ENCODE data around the gene BLNK.

The BLNK gene

GRCh38 chr10:96261930-96262329 is 9.4 kb downstream of the BLNK start:
- no peak overlapping the region for H2BK5ac ChIP-seq (ENCODE audit: low read length)
- no peak overlapping the region for H3K4me3 ChIP-seq (ENCODE audit: low read length in 2 of 2)
- DNase-seq (ENCODE audit: low spot score) = no peak
- no peak overlapping the region for H3K4me2 ChIP-seq (ENCODE audit: insufficient read depth, low read length, poor library complexity, severe bottlenecking)
- H3K14ac ChIP-seq (ENCODE audit: low read length) = no peak overlapping the region
- no peak overlapping the region for H2BK120ac ChIP-seq (ENCODE audit: low read depth, low read length)
- no peak overlapping the region for H2BK15ac ChIP-seq (ENCODE audit: low read length)
- no peak overlapping the region for H3K4ac ChIP-seq (ENCODE audit: low read length)
- H4K91ac ChIP-seq (ENCODE audit: low read depth, low read length, poor library complexity) = no peak overlapping the region
- peaks cover 0 to 6% of the 10 kb centered on the region in 2 donors for H3K4me1 ChIP-seq (ENCODE audit: control insufficient read depth in 2 of 2, insufficient read depth in 1 of 2, low read depth in 1 of 2, low read length in 2 of 2)
- no peak overlapping the region for H2AFZ ChIP-seq (ENCODE audit: low read length)
- H3K27me3 ChIP-seq (ENCODE audit: control insufficient read depth in 3 of 3, insufficient read depth in 3 of 3, low read depth in 1 of 3, low read length in 3 of 3) = no peaks in the 10 kb centered on the region
- no peaks in the 10 kb centered on the region for H3K9me3 ChIP-seq (replicated peaks in 1 of 2; ENCODE audit: control insufficient read depth in 2 of 2, insufficient read depth in 1 of 2, low read depth in 1 of 2, low read length in 2 of 2)
- H3K79me1 ChIP-seq (ENCODE audit: low read depth, low read length) = no peaks in the 10 kb centered on the region
- H4K8ac ChIP-seq (ENCODE audit: low read depth, low read length) = no peak overlapping the region
- WGBS, 2 donors (ENCODE audit: extremely low coverage in 2 of 2, insufficient read length in 2 of 2, insufficient replicate concordance in 1 of 2) = no CpG with 5 or more reads among the region's 3 CpGs
- H3K9ac ChIP-seq (ENCODE audit: low read depth, low read length, poor library complexity) = no peak overlapping the region
- H3K36me3 ChIP-seq (replicated peaks in 1 of 2; ENCODE audit: control insufficient read depth in 2 of 2, insufficient read depth in 2 of 2, low read length in 2 of 2) = no peaks in the 10 kb centered on the region
- H3K27ac ChIP-seq (replicated peaks; ENCODE audit: low read length) = no peak overlapping the region
- no peak overlapping the region for H3K18ac ChIP-seq (ENCODE audit: low read length)
- H3K23ac ChIP-seq (ENCODE audit: low read depth, low read length, poor library complexity) = no peak overlapping the region
- H2AK5ac ChIP-seq (ENCODE audit: low read depth, low read length) = no peak overlapping the region
- H2BK12ac ChIP-seq (ENCODE audit: low read length) = no peak overlapping the region

- Histone ChIP-seq H3K23ac (ENCODE audit: low read depth, low read length, poor library complexity) (no peak overlapping the region), H2BK12ac (ENCODE audit: low read length) (no peak overlapping the region), H3K4ac (ENCODE audit: low read length) (no peak overlapping the region), H4K8ac (ENCODE audit: low read depth, low read length) (no peak overlapping the region), H3K27ac (replicated peaks; ENCODE audit: low read length) (no peak overlapping the region), H2AFZ (ENCODE audit: low read length) (no peak overlapping the region), H3K4me1 (ENCODE audit: control insufficient read depth in 2 of 2, insufficient read depth in 1 of 2, low read depth in 1 of 2, low read length in 2 of 2) (peaks cover 0 to 6% of the 10 kb centered on the region in 2 donors), H3K4me2 (ENCODE audit: insufficient read depth, low read length, poor library complexity, severe bottlenecking) (no peak overlapping the region), H3K9ac (ENCODE audit: low read depth, low read length, poor library complexity) (no peak overlapping the region), H3K9me3 (replicated peaks in 1 of 2; ENCODE audit: control insufficient read depth in 2 of 2, insufficient read depth in 1 of 2, low read depth in 1 of 2, low read length in 2 of 2) (no peaks in the 10 kb centered on the region), H3K14ac (ENCODE audit: low read length) (no peak overlapping the region), H2BK15ac (ENCODE audit: low read length) (no peak overlapping the region), H4K91ac (ENCODE audit: low read depth, low read length, poor library complexity) (no peak overlapping the region), H2BK120ac (ENCODE audit: low read depth, low read length) (no peak overlapping the region), H2BK5ac (ENCODE audit: low read length) (no peak overlapping the region), H3K4me3 (ENCODE audit: low read length in 2 of 2) (no peak overlapping the region), H3K79me1 (ENCODE audit: low read depth, low read length) (no peaks in the 10 kb centered on the region), H3K27me3 (ENCODE audit: control insufficient read depth in 3 of 3, insufficient read depth in 3 of 3, low read depth in 1 of 3, low read length in 3 of 3) (no peaks in the 10 kb centered on the region), H3K36me3 (replicated peaks in 1 of 2; ENCODE audit: control insufficient read depth in 2 of 2, insufficient read depth in 2 of 2, low read length in 2 of 2) (no peaks in the 10 kb centered on the region), H2AK5ac (ENCODE audit: low read depth, low read length) (no peak overlapping the region), H3K18ac (ENCODE audit: low read length) (no peak overlapping the region)
- no peak for DNase-seq (ENCODE audit: low spot score)
- WGBS, 2 donors (ENCODE audit: extremely low coverage in 2 of 2, insufficient read length in 2 of 2, insufficient replicate concordance in 1 of 2) = no CpG with 5 or more reads among the region's 2 CpGs
Observed at GRCh38 chr10:96261132-96261531, 10.2 kb downstream of the BLNK start.

- H3K36me3 ChIP-seq (replicated peaks in 1 of 2; ENCODE audit: control insufficient read depth in 2 of 2, insufficient read depth in 2 of 2, low read length in 2 of 2) = no peaks in the 10 kb centered on the region
- H2BK15ac ChIP-seq (ENCODE audit: low read length) = no peak overlapping the region
- no peaks in the 10 kb centered on the region for H3K9me3 ChIP-seq (replicated peaks in 1 of 2; ENCODE audit: control insufficient read depth in 2 of 2, insufficient read depth in 1 of 2, low read depth in 1 of 2, low read length in 2 of 2)
- no peak overlapping the region for H3K23ac ChIP-seq (ENCODE audit: low read depth, low read length, poor library complexity)
- no peak overlapping the region for H2BK120ac ChIP-seq (ENCODE audit: low read depth, low read length)
- H3K18ac ChIP-seq (ENCODE audit: low read length) = no peak overlapping the region
- no peak overlapping the region for H3K27ac ChIP-seq (replicated peaks; ENCODE audit: low read length)
- no peak overlapping the region for H4K8ac ChIP-seq (ENCODE audit: low read depth, low read length)
- no peak overlapping the region for H3K4me3 ChIP-seq (ENCODE audit: low read length in 2 of 2)
- no peak overlapping the region for H2AFZ ChIP-seq (ENCODE audit: low read length)
- no peak overlapping the region for H3K14ac ChIP-seq (ENCODE audit: low read length)
- H3K27me3 ChIP-seq (ENCODE audit: control insufficient read depth in 3 of 3, insufficient read depth in 3 of 3, low read depth in 1 of 3, low read length in 3 of 3) = peaks cover 0 to 6% (median 0%) of the 10 kb centered on the region in 3 experiments
- H3K4ac ChIP-seq (ENCODE audit: low read length) = no peak overlapping the region
- no peaks in the 10 kb centered on the region for H3K79me1 ChIP-seq (ENCODE audit: low read depth, low read length)
- H4K91ac ChIP-seq (ENCODE audit: low read depth, low read length, poor library complexity) = no peak overlapping the region
- no peak overlapping the region for H3K9ac ChIP-seq (ENCODE audit: low read depth, low read length, poor library complexity)
- H2AK5ac ChIP-seq (ENCODE audit: low read depth, low read length) = no peak overlapping the region
- WGBS, 2 donors (ENCODE audit: extremely low coverage in 2 of 2, insufficient read length in 2 of 2, insufficient replicate concordance in 1 of 2) = no CpG with 5 or more reads among the region's 3 CpGs
- no peak overlapping the region for H3K4me2 ChIP-seq (ENCODE audit: insufficient read depth, low read length, poor library complexity, severe bottlenecking)
- no peak overlapping the region for H2BK5ac ChIP-seq (ENCODE audit: low read length)
- no peak for DNase-seq (ENCODE audit: low spot score)
- H2BK12ac ChIP-seq (ENCODE audit: low read length) = no peak overlapping the region
- H3K4me1 ChIP-seq (ENCODE audit: control insufficient read depth in 2 of 2, insufficient read depth in 1 of 2, low read depth in 1 of 2, low read length in 2 of 2) = peaks cover 0 to 8% of the 10 kb centered on the region in 2 donors
Observed at GRCh38 chr10:96260014-96260413, 11.4 kb downstream of the BLNK start.

- no peak overlapping the region for H2BK120ac ChIP-seq (ENCODE audit: low read depth, low read length)
- peaks cover 0 to 8% of the 10 kb centered on the region in 2 donors for H3K4me1 ChIP-seq (ENCODE audit: control insufficient read depth in 2 of 2, insufficient read depth in 1 of 2, low read depth in 1 of 2, low read length in 2 of 2)
- H3K27ac ChIP-seq (replicated peaks; ENCODE audit: low read length) = no peak overlapping the region
- H4K91ac ChIP-seq (ENCODE audit: low read depth, low read length, poor library complexity) = no peak overlapping the region
- no peak overlapping the region for H2BK5ac ChIP-seq (ENCODE audit: low read length)
- no peak overlapping the region for H3K4me2 ChIP-seq (ENCODE audit: insufficient read depth, low read length, poor library complexity, severe bottlenecking)
- no peak overlapping the region for H2AK5ac ChIP-seq (ENCODE audit: low read depth, low read length)
- H2AFZ ChIP-seq (ENCODE audit: low read length) = no peak overlapping the region
- no peaks in the 10 kb centered on the region for H3K9me3 ChIP-seq (replicated peaks in 1 of 2; ENCODE audit: control insufficient read depth in 2 of 2, insufficient read depth in 1 of 2, low read depth in 1 of 2, low read length in 2 of 2)
- H3K4me3 ChIP-seq (ENCODE audit: low read length in 2 of 2) = no peak overlapping the region
- no peak overlapping the region for H2BK12ac ChIP-seq (ENCODE audit: low read length)
- H3K9ac ChIP-seq (ENCODE audit: low read depth, low read length, poor library complexity) = no peak overlapping the region
- no CpG with 5 or more reads among the region's 6 CpGs for WGBS, 2 donors (ENCODE audit: extremely low coverage in 2 of 2, insufficient read length in 2 of 2, insufficient replicate concordance in 1 of 2)
- H3K79me1 ChIP-seq (ENCODE audit: low read depth, low read length) = no peaks in the 10 kb centered on the region
- no peak overlapping the region for H4K8ac ChIP-seq (ENCODE audit: low read depth, low read length)
- H2BK15ac ChIP-seq (ENCODE audit: low read length) = no peak overlapping the region
- H3K27me3 ChIP-seq (ENCODE audit: control insufficient read depth in 3 of 3, insufficient read depth in 3 of 3, low read depth in 1 of 3, low read length in 3 of 3) = peaks cover 0 to 8% (median 0%) of the 10 kb centered on the region in 3 experiments
- no peak overlapping the region for H3K23ac ChIP-seq (ENCODE audit: low read depth, low read length, poor library complexity)
- H3K14ac ChIP-seq (ENCODE audit: low read length) = no peak overlapping the region
- H3K4ac ChIP-seq (ENCODE audit: low read length) = no peak overlapping the region
- no peaks in the 10 kb centered on the region for H3K36me3 ChIP-seq (replicated peaks in 1 of 2; ENCODE audit: control insufficient read depth in 2 of 2, insufficient read depth in 2 of 2, low read length in 2 of 2)
- H3K18ac ChIP-seq (ENCODE audit: low read length) = no peak overlapping the region
- DNase-seq (ENCODE audit: low spot score) = no peak
Observed at GRCh38 chr10:96259150-96259549, 12.2 kb downstream of the BLNK start.
